ENCODE data around the gene ANKS3.

Gene ANKS3

GRCh38 chr16:4654964-4655590 is 79.0 kb downstream of the ANKS3 start:
- Histone ChIP-seq H3K4me2 (ENCODE audit: insufficient read depth, low read length) (no peak overlapping the region), H3K27ac (ENCODE audit: low read length) (no peak overlapping the region), H3K4me1 (ENCODE audit: insufficient read depth, low read length) (no peaks in the 10 kb centered on the region), H3K36me3 (ENCODE audit: insufficient read depth, low read length) (peaks cover 72% of the 10 kb centered on the region), H4K20me1 (ENCODE audit: insufficient read depth, low read length) (peaks cover 18% of the 10 kb centered on the region), H3K79me2 (ENCODE audit: insufficient read depth, low read length) (peaks cover 2% of the 10 kb centered on the region; the same call in 1 of the 2 replicates), H3K9me3 (ENCODE audit: insufficient read depth, low read length, severe bottlenecking) (no peaks in the 10 kb centered on the region), H3K9ac (ENCODE audit: low read depth, low read length) (no peak overlapping the region), H2AFZ (ENCODE audit: low read depth, low read length) (no peak overlapping the region), H3K27me3 (ENCODE audit: insufficient read depth, low read length, poor library complexity) (no peaks in the 10 kb centered on the region), H3K4me3 (ENCODE audit: low read depth in 1 of 2, low read length in 2 of 2) (no peak overlapping the region)
- no peak for ATAC-seq (ENCODE audit: insufficient read depth, low read depth)
- no peak for DNase-seq
- TF ChIP-seq EZH2 (IDR thresholded peaks at IDR 0.05; ENCODE audit: borderline replicate concordance, low read depth, low read length, severe bottlenecking) = no peak
- TF ChIP-seq CTCF (IDR thresholded peaks at IDR 0.05; ENCODE audit: borderline replicate concordance, extremely low read depth, low read length, poor library complexity, severe bottlenecking) = no peak

- Histone ChIP-seq H3K36me3 (ENCODE audit: insufficient read depth, low read length) (peaks cover 73% of the 10 kb centered on the region), H3K4me1 (ENCODE audit: insufficient read depth, low read length) (no peaks in the 10 kb centered on the region), H4K20me1 (ENCODE audit: insufficient read depth, low read length) (peaks cover 26% of the 10 kb centered on the region), H3K4me2 (ENCODE audit: insufficient read depth, low read length) (no peak overlapping the region), H3K9ac (ENCODE audit: low read depth, low read length) (no peak overlapping the region), H2AFZ (ENCODE audit: low read depth, low read length) (no peak overlapping the region), H3K27me3 (ENCODE audit: insufficient read depth, low read length, poor library complexity) (no peaks in the 10 kb centered on the region), H3K79me2 (ENCODE audit: insufficient read depth, low read length) (peaks cover 6% of the 10 kb centered on the region; the same call in 1 of the 2 replicates), H3K9me3 (ENCODE audit: insufficient read depth, low read length, severe bottlenecking) (no peaks in the 10 kb centered on the region), H3K4me3 (ENCODE audit: low read depth in 1 of 2, low read length in 2 of 2) (no peak overlapping the region), H3K27ac (ENCODE audit: low read length) (no peak overlapping the region)
- ATAC-seq (ENCODE audit: insufficient read depth, low read depth) (no peak), DNase-seq (no peak)
- no peak for TF ChIP-seq EZH2 (IDR thresholded peaks at IDR 0.05; ENCODE audit: borderline replicate concordance, low read depth, low read length, severe bottlenecking)
- TF ChIP-seq CTCF (IDR thresholded peaks at IDR 0.05; ENCODE audit: borderline replicate concordance, extremely low read depth, low read length, poor library complexity, severe bottlenecking) = no peak
Measured at GRCh38 chr16:4654011-4654963, 79.8 kb downstream of the ANKS3 start.

GRCh38 chr16:4652561-4652960 is 81.5 kb downstream of the ANKS3 start:
- Histone ChIP-seq H4K20me1 (ENCODE audit: insufficient read depth, low read length) (peaks cover 37% of the 10 kb centered on the region), H3K4me2 (ENCODE audit: insufficient read depth, low read length) (no peak overlapping the region), H3K4me1 (ENCODE audit: insufficient read depth, low read length) (no peaks in the 10 kb centered on the region), H3K27me3 (ENCODE audit: insufficient read depth, low read length, poor library complexity) (no peaks in the 10 kb centered on the region), H3K27ac (ENCODE audit: low read length) (no peak overlapping the region), H2AFZ (ENCODE audit: low read depth, low read length) (no peak overlapping the region), H3K79me2 (ENCODE audit: insufficient read depth, low read length) (peaks cover 12% of the 10 kb centered on the region; the same call in 1 of the 2 replicates), H3K36me3 (ENCODE audit: insufficient read depth, low read length) (peaks cover 70% of the 10 kb centered on the region), H3K9ac (ENCODE audit: low read depth, low read length) (no peak overlapping the region), H3K4me3 (ENCODE audit: low read depth in 1 of 2, low read length in 2 of 2) (no peak overlapping the region), H3K9me3 (ENCODE audit: insufficient read depth, low read length, severe bottlenecking) (no peaks in the 10 kb centered on the region)
- TF ChIP-seq CTCF (IDR thresholded peaks at IDR 0.05; ENCODE audit: borderline replicate concordance, extremely low read depth, low read length, poor library complexity, severe bottlenecking) (no peak), EZH2 (IDR thresholded peaks at IDR 0.05; ENCODE audit: borderline replicate concordance, low read depth, low read length, severe bottlenecking) (no peak)
- DNase-seq = no peak
- ATAC-seq (ENCODE audit: insufficient read depth, low read depth) = no peak

All from DND-41 (cell line).